GM13977 (cell line): ENCODE results near the gene SERPINB3.
"Not testable (repeated sequence)": the region's sequence is repeated elsewhere in the genome, so short reads cannot be mapped to it uniquely, and the experiment has no call there.

Source experiments
- DNase-seq: peaks from one replicate; pipeline ENCODE4 v3.0.0; 2012; ENCODE audit warnings: low spot score
- in situ Hi-C: fragments of 300-500 bp; cut with MboI; formaldehyde crosslinking; loops from one replicate; pipeline ENCODE4 v1.12.0; 2022; ENCODE audit warnings: low sequenced_read_pairs, low pct_unique_long_range_greater_than_20kb, mixed read lengths, inconsistent platforms; ENCODE audit not compliant: unreplicated experiment
- TF ChIP-seq, protein P1 (sequence below): IDR thresholded peaks from 2 replicates; pipeline ENCODE4 v1.5.1; 2012; ENCODE audit warnings: mild to moderate bottlenecking, control low read depth; ENCODE audit not compliant: insufficient read depth; ENCODE audit errors: extremely low read depth, missing control alignments

SERPINB3 gene

DNA sequence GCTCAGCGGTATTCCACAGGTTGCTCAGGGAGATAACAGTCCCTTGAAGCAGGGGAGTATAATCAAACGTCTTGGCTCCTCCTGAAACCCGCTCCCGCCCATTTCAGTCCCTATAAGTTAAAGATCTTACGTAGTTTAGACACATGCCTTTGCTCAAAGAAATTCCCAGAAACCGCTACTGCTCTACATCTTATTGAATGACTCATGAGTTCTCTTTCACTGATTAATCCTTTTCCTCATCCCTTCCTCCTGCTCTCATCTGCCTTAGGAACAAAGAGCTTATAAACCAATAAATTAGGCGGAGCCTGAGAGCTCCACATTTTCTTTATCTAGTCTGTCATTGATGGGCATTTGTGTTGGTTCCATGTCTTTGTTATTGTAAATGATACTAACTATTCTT is 13.5 kb downstream of the SERPINB3 start:
- no peak for DNase-seq
- in situ Hi-C loops: no loop called here
- TF ChIP-seq, protein P1, sequence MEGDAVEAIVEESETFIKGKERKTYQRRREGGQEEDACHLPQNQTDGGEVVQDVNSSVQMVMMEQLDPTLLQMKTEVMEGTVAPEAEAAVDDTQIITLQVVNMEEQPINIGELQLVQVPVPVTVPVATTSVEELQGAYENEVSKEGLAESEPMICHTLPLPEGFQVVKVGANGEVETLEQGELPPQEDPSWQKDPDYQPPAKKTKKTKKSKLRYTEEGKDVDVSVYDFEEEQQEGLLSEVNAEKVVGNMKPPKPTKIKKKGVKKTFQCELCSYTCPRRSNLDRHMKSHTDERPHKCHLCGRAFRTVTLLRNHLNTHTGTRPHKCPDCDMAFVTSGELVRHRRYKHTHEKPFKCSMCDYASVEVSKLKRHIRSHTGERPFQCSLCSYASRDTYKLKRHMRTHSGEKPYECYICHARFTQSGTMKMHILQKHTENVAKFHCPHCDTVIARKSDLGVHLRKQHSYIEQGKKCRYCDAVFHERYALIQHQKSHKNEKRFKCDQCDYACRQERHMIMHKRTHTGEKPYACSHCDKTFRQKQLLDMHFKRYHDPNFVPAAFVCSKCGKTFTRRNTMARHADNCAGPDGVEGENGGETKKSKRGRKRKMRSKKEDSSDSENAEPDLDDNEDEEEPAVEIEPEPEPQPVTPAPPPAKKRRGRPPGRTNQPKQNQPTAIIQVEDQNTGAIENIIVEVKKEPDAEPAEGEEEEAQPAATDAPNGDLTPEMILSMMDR: no peak

DNA sequence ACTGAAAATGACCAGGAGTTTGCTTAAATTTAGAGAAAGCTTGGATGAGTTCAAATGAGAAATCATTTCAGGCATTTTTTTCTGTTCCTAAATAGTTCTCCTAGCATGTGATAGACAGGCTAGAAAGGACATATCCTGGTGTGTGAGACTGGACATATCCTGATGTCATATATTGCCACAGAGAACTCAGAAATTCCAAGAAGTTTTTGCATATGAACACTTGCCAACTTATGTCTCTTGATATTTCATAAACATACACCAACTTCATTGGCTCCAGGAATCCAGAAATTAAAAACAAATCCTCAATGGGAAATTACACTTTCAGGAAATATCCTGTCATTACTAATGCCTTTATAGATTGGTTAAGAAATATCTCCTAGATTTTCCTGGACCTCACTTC is 14.8 kb downstream of the SERPINB3 start:
- DNase-seq: no peak
- TF ChIP-seq, protein P1: no peak
- in situ Hi-C loops: no loop called here

DNA sequence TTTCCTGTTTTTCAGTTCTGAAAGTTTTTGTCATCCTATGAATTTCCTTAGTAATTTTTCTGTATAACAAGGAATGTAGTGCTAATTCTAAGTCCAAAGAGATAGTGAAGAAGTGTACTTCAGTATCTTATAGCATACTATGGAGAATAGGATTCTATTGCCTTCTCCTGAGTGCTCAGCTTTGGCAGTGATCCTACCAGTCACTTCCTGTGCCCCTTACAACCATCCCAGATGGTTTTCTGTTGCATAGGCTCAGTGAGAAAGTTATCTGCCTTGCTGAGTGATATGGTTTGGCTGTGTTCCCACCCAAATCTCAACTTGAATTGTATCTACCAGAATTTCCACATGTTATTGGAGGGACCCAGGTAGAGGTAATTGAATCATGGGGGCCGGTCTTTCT is 17.0 kb downstream of the SERPINB3 start:
- in situ Hi-C loops, DNase-seq: not testable (repeated sequence)

DNA sequence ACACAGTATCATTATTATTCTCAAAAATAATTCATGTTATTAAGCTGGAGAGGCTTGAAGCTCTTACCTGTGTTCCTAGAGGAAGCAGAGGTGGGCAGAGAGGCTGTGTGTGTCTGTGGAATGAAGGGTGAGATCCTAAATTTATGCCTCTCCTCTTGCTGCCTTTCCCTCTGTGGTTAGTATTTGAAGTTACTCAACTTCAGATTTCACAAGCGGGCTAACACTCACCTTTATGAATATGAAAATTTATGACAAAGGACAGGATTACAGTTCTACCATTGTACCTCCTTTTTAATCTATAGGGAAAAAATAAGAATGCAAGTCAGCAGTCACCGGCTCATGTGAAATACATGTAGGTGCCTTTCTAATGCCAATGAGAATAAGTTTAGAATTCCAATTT is 17.6 kb downstream of the SERPINB3 start, which contains the start of gene SERPINB4:
Gene SERPINB4 (minus strand): TSS at position 115 of the 400 bp plus-strand sequence. CDS start 679 bp downstream, outside the sequence.
- DNase-seq, in situ Hi-C loops: not testable (repeated sequence)

DNA sequence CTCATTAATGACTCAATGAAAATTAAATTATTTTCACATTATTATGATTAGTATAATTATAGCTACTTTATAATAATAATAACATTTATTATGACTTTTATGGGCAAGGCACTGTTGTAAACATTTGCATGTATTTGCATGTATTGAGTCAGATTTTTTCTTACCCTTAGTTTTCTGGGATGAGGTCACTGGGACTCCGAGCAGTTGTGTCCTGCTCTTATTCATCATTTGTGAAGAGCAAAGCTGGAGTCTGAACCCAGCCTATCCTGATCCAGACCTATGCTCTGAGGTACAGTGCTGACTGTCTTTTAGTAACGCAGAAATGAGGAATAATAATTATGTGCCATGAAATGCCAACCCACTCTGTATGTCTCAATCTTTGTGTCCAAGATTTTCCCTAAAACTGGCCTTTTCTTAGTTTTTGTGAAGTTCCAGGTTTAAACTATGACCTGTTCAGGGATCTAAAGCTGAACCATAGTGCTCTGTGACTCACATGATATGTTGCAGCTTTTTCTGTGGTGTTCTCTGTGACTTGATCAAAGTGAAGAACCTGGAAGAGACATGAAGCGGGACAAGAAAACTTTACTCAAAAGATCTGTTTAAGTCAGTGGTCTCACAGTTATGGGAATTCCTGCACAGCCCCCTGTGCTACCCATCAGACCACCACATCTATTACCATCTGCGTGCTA is 18.9 kb downstream of the SERPINB3 start:
- in situ Hi-C loops, DNase-seq: not testable (repeated sequence)

DNA sequence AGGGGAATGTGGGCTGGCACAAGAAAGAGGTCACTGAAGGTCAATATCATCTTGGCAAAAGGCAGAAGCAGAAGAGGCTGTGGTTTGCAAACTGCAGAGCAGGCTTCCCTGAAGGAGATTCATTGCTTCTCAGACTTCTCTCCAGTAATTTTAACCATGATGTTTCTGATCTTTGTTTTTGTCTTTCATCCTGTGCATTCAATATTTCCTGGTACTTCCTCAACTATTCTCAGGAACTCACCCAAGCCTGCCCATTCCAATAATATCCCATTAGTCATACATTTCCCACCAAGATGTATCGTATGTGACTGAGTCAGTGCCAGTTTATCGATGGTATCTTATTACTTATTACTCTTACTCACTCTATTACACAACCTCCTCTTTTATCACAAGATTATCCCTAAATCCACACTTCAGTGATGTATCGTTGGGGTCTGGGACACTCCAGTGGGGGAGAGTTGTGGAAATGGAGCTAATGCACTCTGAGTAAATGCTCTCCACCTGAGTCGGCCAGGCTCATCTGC is 20.5 kb downstream of the SERPINB3 start:
- in situ Hi-C loops, DNase-seq: not testable (repeated sequence)

DNA sequence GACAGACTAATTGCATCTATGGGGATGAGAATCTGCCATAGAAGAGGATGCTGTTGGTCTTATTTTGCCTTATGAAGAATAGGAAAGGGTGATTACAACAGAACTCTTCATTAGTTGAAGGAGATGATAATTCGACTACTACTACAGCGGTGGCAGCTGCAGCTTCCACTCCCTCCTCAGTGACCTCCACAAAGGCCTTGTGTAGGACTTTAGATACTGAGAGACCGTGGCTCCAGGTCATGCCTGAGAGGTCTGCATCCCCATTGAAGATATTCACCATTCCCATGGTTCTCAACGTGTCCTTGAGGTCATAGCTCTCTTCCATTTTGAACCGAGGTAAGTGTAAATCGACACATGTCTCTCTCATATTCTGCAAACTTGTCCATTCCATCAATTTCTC is 24.0 kb downstream of the SERPINB3 start:
- DNase-seq: no peak
- TF ChIP-seq, protein P1: no peak
- in situ Hi-C loops: no loop called here

DNA sequence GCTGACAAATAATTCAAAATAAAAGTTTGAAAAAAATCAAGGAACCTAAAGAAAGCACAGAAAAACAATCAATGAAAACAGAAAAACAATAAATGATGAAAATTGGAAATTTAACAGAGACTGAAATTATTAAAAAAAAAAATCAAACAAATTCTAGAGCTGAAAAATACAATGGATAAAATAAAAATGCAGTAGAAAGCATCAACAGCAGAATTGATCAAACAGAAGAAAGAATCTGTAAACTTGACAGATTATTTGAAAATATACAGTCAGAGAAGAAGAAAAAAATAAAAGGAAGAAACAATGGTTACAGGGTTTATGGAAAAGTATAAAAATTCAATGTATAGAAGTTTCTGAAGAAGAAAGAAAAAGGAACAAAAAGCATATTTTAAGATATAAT is 33.9 kb downstream of the SERPINB3 start:
- DNase-seq: no peak
- TF ChIP-seq, protein P1: no peak
- in situ Hi-C loops: no loop called here

DNA sequence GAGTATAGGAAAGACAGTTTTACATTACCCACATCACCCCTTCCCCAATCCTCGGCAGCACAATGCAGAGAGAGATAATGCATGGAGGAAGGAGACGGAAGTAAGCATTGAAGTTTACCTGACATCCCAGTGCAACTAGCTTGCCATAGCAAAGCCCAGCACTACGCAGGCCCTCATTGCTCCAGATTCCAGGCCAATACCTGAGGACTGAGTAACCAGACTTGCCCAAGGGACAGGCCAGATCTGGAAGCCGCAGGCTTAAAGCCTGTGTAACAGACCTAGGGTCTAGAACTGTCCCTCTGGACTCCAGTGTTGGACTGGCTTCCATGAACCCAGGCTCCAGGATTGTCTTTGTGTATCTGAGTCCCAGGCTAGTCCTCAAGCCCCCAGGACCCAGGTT is 35.3 kb downstream of the SERPINB3 start:
- DNase-seq: no peak
- in situ Hi-C loops: no loop called here
- TF ChIP-seq, protein P1: no peak
